Measurements from ENCODE around the gene IL31.

DNA sequence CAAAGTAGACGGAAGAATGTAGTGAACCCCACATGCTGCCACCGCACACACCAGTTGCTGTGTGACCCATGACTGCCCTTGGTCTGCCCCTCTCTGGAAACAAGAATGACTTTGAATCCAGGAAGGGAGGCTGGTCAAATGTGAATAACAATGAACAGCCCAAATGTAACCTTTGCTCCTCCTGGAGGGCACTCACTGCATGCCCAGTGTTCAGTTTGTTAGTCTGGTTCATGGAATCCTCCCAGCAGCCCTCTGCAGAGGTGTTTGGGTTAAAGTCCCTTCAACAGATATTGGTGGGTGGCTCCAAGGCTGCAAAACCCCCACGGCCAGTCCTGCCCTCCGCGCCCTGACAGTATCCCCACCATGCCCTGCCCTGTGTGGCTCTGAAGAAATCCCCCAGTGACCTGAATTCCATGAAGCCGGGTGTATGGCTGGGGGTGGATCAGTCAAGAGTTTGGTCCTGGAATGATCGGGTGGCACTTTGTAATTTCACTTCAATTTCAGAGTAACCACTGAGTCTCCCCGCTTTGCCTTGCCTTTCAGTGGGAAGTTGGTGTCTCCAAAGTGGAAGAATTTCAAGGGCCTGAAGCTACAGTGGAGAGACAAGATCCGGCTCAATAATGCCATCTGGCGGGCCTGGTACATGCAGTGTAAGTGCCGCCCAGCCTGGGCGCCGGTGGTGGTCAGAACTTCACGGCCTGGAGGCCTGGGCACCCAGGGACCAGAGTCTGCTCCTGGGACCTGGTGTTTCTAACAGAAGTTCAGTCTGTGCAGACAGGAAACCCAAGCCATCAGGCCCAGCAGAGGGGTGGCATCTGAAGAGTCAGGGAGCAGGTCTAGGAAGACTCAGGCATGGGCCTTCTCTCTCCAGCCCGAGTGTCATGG lies 47.1 kb downstream of the IL31 start:
- no peak for TF ChIP-seq SUZ12 (IDR thresholded peaks at IDR 0.05; ENCODE audit: extremely low read depth, insufficient read depth, insufficient read length)
- TF ChIP-seq ZNF274 (IDR thresholded peaks at IDR 0.05; ENCODE audit: low read depth, low read length) = no peak

Data from NT2/D1 (cell line).